Activated CD4-positive, alpha-beta T cell treated with anti-CD3 and anti-CD28 coated beads, Interleukin-2, Interleukin-4, amounts not matched to agents 100 ng/mL and 50 ng/mL, durations not matched to agents 16 hours and 8 hours (primary cell): ENCODE results near the gene GLUD1.
"Not testable (repeated sequence)": the region's sequence is repeated elsewhere in the genome, so short reads cannot be mapped to it uniquely, and the experiment has no call there.

Source experiments
- DNase-seq: peaks from one replicate; pipeline ENCODE4 v3.0.0-alpha.2; 2020; ENCODE audit warnings: low spot score

The GLUD1 gene

GRCh38 chr10:87094373-87095235 lies at the start of gene GLUD1, which contains the start of gene SHLD2:
Gene GLUD1 (minus strand): TSS chr10:87094843. CDS start chr10:87094769, 74 bp downstream.
Gene SHLD2 (plus strand): TSS chr10:87095206. CDS start chr10:87151355, 56,149 bp downstream.
- DNase-seq = peak; percentile 94

DNA sequence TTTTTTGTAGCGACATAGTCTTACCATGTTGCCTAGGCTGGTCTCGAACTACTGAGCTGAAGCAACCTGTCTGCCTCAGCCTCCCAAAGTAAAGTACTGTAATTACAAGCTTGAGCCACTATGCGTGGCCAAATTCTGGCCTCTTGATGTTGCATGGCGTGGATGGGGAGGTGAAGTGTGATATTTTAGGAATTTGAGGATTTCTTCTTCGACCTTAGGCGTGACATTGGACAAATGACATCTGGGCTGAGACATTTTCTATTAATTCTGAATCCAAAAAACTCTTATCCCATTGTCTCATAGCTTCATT lies 48.4 kb upstream of the GLUD1 start:
- DNase-seq = not testable (repeated sequence)

DNA sequence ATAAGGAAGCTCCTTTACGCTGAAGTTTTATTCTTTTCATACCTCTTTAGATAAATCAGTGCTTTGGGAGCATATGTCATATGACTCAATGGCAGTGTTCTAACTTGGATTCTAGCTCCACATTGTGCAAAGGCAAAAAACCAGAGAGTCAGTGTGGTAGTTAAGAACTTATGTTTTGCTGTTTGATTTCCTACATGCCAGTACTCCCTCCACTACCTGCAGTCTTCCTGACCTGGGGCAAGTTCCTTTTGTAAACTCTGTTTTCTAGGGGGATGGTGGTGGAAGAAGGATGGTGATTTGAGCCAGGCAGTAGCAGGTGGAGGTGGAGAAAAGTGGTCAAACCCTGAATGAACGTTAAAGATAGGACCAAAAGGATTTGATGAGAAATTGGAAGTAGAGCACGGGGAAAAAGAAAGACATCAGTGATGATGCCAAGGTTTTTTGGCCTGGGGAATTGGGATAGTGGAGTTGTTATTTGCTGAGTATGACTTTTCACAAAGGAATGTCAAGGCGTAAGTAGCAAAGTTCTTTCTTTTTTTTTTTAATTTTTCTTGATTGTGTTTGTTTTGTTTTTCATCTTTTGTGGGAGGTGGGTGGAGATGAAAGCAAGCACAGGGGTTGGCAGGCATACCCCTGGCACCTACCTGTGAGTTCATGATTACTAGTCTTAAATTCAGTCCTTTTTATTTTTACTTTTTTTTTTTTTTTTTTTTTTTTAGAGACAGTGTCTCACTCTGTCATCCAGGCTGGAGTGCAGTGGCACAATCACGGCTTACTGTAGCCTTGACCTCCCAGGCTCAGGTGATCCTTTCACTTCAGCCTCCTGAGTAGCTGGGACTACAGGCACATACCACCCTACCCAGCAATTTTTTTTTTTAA lies 47.8 kb upstream of the GLUD1 start:
- DNase-seq = not testable (repeated sequence)

DNA sequence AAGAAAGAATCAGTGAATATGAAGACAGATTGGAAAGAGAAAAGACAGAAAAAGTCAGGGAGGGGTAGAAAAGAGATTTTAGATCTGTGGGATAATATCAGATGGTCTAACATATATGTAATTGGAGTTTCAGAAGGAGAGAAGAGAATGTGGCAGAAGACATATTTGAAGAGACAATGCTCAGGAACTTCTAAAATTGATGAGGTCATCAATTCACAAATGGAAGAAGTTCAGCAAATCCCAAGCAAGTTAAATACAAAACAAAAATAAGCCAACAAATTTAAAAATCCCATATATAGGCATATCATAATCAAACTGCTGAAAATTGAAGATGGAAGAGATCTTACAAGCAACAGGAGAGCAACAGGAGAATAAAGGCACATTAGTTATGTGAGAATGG lies 42.8 kb upstream of the GLUD1 start:
- not testable (repeated sequence) for DNase-seq

DNA sequence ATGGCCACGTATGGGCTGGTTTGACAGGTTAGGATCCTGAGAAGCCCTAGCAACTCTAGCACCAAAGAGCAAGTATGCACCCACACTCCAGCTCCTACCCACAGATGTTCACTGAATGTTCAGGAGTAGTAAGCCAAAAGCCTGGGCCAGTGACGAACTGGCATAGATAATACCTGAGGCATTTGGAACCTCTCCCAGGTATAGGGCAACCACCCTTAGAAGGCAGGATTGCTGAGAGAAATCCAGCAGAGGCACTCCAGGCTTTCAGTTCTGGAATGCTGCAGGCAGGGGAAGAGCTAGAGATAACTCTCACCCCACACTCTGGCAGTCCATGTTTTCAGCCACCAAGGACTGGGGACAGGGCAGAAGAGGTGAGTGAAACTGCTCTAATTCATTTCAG lies 39.8 kb upstream of the GLUD1 start:
- DNase-seq = not testable (repeated sequence)

- not testable (repeated sequence) for DNase-seq
Measured at GRCh38 chr10:87133936-87134335, 39.3 kb upstream of the GLUD1 start.

GRCh38 chr10:87132176-87132575 lies 37.5 kb upstream of the GLUD1 start:
- DNase-seq = not testable (repeated sequence)

DNA sequence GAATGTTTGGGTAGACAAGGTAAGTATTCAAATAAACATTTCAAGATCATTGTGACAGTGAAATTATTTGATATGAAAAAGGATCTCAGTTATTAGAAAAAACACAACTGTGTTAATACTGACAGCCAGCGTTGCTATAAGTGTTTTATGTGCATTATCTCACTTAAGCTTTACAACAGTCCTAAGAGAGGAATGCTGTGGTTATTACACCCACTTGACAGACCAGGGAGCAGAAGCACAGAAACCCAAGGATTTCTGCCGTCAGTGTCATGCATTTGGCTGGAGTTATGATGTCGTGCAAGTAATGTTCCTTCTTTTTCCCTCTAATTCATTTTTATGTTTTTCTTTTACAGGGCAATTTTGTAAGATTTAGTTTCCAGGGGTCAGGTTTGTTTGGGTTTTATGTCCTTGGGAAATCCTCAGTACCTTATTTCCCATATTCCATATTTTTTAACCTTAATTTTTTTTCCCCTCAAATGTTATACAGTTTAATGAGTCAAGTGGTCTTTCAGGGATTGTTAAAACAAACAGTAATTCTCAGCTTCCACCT lies 33.0 kb upstream of the GLUD1 start:
- not testable (repeated sequence) for DNase-seq

DNA sequence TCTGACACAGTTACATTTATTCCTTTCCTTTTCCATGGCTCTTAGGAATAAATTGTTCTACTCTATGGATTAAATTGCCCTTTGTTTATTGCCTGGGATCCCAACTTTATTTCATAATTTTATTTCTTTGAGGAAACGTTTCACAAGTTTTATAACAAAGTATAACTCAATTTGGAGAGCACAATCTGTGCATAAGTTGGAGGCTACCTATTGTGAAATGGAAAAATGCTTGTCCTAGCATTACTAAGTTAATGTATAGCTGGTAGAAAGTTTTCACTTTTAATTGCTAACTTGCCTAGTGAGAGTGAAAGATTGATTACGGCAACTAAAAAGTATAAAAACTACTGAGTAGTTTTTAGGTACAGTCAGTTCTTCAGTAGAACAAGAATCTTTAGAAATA lies 32.4 kb upstream of the GLUD1 start:
- not testable (repeated sequence) for DNase-seq

DNA sequence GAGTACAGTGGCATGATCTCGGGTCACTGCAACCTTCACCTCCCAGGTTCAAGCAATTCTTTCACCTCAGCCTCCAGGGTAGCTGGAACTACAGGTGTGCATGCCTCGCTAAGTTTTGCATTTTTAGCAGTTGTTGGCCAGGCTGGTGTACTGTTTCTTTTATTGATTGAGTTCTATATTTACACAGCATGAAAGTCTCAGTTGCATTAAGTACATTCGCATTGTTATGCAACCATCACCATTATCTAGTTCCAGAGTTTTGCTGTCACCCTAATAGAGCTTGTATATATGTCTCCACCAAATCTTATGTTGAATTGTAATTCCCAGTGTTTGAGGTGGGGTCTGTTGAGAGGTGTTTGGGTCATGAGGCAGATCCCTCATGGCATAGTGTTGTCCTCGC lies 28.7 kb upstream of the GLUD1 start:
- not testable (repeated sequence) for DNase-seq

- DNase-seq = not testable (repeated sequence)
Measured at GRCh38 chr10:87119029-87119428, 24.4 kb upstream of the GLUD1 start.

GRCh38 chr10:87118122-87118521 lies 23.5 kb upstream of the GLUD1 start:
- not testable (repeated sequence) for DNase-seq

DNA sequence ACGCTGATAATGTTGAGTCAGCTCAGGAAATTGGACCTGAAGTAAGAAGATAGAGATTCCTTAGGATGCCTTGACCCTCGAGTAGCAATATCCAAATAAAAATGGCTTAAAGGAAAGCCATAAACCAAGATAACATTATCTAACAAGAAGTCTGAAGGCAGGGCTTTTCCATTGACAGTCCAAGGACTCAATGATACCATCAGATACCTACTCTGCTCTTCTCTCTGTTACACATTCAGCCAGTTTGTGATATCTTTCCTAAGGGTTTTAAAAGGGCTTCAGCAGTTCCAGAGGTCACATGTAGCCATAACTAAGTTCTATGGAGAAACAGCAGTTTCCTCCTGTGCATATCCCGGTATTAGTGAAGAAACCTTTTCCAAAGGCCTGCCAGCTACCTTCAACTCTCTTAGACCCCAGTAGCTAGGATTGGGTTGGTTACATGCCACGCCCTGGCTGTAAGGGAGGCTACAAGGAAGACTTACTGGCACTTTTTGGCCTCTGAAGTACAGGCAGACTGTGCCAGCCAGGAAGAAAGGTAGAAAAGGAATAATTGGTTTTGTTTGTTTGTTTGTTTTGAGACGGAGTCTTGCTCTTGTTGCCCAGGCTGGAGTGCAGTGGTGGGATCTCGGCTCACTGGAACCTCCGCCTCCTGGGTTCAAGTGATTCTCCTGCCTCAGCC lies 10.9 kb upstream of the GLUD1 start:
- no peak for DNase-seq

- DNase-seq = not testable (repeated sequence)
Measured at GRCh38 chr10:87104727-87105126, 10.1 kb upstream of the GLUD1 start.

DNA sequence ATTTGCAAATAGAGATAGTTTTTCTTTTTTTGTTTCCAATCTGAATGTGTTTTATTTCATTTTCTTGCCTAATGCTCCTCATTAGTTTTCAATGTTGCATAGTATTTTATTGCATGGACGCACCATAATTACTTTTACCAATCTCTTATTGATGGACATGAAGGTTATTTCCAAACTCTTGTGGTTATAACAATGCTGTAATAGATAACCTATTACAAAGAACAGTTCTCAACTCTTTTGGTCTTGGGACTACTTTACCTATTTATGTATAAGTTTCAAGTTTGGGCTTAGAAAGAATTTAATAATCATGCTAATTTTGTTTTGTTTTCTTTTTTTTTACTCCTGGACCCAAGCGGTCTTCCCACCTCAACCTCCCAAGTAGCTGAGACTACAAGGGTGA lies 7.4 kb upstream of the GLUD1 start:
- no peak for DNase-seq

DNA sequence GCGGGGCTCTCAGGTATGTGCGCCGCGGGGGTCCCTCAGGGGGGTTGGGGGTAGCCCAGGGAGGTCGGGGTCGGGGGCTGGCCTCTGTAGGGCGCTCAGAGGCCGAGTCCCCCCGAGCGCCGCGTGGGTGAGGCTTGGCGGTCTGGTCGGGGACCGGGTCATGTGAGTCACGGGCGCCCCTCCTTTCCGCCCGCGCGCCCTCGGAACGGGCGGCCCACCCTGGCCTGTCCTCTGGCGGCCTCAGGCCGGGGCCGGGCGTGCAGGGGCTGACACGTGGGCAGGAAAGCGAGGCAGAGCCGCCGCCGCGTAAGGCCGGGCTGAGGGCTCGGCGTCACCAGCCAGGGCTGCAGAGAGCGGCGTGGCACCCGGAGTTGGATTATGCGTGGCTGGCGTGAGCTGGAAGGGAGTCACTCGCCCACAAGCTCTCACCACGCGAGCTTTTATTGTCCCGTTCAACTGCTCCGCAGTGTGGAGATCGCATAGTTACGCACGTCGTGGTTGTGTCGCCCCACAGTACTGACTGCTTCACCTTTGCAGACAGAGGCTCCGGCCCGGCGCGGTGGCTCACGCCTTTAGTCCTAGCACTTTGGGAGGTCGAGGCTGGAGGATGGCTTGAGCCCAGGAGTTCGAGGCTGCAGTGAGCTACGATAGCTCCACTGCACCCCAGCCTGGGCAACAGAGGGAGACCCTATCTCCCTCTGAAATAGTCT lies 748 bp upstream of the GLUD1 start:
- peak; percentile 64 for DNase-seq

- DNase-seq = peak; percentile 78
Measured at GRCh38 chr10:87093632-87094372, 841 bp downstream of the GLUD1 start.

DNA sequence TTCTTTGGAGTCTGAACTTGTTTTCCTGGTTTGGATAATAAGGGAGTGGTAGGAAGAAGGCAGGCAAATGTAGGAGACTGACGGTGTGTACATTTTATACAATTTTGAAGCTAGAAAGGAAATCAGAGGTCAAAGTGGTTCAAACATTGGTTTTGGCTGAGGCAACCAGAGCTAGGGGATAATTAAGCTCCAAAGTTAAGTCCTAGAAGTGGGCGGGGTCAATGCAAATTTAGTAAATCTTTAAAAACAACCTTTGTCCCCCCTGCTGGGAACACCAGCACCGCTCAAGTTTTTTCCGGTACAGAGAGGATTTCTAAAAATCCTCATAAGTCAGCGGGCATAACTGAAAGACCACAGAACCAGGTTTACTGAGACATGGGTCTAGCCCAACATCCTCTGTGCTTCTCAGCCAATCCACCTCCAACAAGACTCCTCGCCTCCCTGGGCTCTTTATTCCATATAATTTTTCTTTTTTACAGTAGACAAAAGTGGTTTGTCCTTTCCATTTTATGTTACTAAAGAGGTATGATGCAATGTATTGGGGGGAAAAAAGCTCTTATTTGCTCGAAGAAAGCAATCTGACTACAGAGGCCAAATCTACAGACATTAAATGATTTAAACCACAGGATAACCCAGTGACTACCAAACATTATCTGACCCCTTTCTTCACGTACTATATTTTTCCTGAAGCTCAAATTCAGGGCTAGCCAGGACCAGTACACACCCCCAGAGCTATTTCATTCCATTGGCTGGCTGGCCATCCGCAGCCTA lies 1.6 kb downstream of the GLUD1 start:
- peak; percentile 65 for DNase-seq

- DNase-seq = no peak
Measured at GRCh38 chr10:87092376-87092860, 2.2 kb downstream of the GLUD1 start.

DNA sequence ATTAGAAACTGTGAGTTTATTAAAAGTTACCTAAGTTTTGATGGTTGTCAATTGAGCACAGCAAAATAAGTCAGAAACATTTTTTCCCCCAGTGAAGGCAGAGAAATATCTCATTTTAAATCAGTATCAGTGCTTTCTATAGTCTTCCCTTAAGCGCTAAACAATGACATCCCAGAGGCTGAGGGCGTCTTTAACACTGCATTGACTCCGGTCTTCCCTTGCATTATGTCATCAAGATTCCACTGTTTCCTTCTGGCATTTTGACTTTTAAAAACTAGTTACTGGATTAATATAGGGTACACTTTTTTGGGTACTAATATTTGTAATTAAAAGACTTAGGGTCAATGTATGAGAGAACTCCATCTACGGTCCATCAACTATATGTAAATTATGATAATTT lies 3.9 kb downstream of the GLUD1 start:
- DNase-seq = no peak
